GM10248 (cell line): ENCODE data around the gene ATPAF1.
"Not testable (repeated sequence)": the region's sequence is repeated elsewhere in the genome, so short reads cannot be mapped to it uniquely, and the experiment has no call there.

Experiments used
- CTCF ChIA-PET: fragments of 300-600 bp; sonication (Branson Sonifier 250); formaldehyde crosslinking; extraction: SDS; loops from one replicate; lab custom pipeline; 2021; ENCODE audit warnings: antibody characterized with exemption; lab: Yijun Ruan, JAX
- POLR2A ChIA-PET: fragments of 350-650 bp; sonication (Branson Sonifier 250); formaldehyde crosslinking; extraction: SDS; loops from one replicate; lab custom pipeline; 2020; ENCODE audit warnings: antibody characterized with exemption; lab: Yijun Ruan, JAX
- DNase-seq: peaks from one replicate; pipeline ENCODE4 v3.0.0; 2012; ENCODE audit errors: extremely low spot score
- TF ChIP-seq, protein P1 (sequence below): IDR thresholded peaks from 2 replicates; pipeline ENCODE4 v1.5.1; 2012; ENCODE audit warnings: mild to moderate bottlenecking, low read depth; ENCODE audit errors: extremely low read depth, missing control alignments, control extremely low read depth

Gene ATPAF1

DNA sequence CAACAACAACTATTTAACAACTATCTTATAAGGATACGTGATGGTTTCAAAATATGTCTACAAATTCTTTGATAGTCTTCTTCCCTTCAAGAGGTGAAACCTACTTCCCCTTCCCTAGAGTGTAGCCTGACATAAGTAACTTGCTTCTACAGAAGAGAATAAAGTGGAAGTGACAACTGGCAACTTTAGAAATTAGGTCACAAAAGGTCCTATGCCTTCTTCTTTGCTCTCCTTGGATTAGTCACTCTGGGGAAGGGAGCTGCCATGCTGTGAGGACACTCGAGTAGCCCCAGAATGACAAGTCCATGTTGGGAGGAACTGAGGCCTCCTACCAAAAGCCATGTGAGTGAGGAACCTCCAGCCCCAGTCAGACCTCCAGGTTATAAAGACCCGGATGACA is 31.5 kb upstream of the ATPAF1 start:
- ChIA-PET POLR2A (no interaction called here), CTCF (interaction anchor here (1.4 kb wide), 1 partner anchor 11 kb away, joined by 3 read pairs; no protein-coding TSS in a partner anchor)
- TF ChIP-seq, protein P1, sequence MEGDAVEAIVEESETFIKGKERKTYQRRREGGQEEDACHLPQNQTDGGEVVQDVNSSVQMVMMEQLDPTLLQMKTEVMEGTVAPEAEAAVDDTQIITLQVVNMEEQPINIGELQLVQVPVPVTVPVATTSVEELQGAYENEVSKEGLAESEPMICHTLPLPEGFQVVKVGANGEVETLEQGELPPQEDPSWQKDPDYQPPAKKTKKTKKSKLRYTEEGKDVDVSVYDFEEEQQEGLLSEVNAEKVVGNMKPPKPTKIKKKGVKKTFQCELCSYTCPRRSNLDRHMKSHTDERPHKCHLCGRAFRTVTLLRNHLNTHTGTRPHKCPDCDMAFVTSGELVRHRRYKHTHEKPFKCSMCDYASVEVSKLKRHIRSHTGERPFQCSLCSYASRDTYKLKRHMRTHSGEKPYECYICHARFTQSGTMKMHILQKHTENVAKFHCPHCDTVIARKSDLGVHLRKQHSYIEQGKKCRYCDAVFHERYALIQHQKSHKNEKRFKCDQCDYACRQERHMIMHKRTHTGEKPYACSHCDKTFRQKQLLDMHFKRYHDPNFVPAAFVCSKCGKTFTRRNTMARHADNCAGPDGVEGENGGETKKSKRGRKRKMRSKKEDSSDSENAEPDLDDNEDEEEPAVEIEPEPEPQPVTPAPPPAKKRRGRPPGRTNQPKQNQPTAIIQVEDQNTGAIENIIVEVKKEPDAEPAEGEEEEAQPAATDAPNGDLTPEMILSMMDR = no peak
- DNase-seq = no peak

DNA sequence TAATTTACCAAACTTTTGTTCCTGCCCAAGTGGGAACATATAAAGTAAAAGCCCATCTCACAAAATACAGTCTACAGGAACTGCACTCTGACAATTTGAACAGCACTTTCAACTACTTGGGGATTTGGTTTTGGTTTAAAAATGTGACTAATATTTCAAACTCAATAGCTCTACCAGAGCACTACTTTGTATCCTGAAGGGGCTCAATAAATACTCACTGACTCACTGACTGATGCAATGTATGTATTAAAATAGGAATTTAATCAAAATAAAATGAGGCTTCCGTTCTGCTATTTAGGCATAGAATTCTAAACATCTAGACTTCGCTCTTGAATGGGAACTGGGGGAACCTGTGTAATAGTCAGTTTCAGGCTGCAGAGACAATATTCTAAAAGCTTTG is 28.9 kb upstream of the ATPAF1 start:
- ChIA-PET POLR2A (interaction anchor here (0.6 kb wide), 1 partner anchor 22 kb away, joined by 3 read pairs; no protein-coding TSS in a partner anchor), CTCF (interaction anchor here (1.0 to 2.0 kb wide), 4 partner anchors 9 to 24 kb away, joined by 3 to 7 read pairs (median 3); no protein-coding TSS in a partner anchor)
- no peak for DNase-seq
- TF ChIP-seq, protein P1 = no peak

DNA sequence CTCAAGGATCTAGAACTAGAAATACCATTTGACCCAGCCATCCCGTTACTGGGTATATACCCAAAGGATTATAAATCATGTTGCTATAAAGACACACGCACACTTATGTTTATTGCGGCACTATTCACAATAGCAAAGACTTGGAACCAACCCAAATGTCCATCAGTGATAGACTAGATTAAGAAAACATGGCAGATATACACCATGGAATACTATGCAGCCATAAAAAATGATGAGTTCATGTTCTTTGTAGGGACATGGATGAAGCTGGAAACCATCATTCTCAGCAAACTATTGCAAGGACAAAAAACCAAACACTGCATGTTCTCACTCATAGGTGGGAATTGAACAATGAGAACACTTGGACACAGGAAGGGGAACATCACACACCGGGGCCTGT is 26.5 kb upstream of the ATPAF1 start:
- CTCF ChIA-PET = interaction anchor here (1.1 kb wide), 1 partner anchor 9 kb away, joined by 3 read pairs; no protein-coding TSS in a partner anchor
- POLR2A ChIA-PET, DNase-seq: not testable (repeated sequence)

DNA sequence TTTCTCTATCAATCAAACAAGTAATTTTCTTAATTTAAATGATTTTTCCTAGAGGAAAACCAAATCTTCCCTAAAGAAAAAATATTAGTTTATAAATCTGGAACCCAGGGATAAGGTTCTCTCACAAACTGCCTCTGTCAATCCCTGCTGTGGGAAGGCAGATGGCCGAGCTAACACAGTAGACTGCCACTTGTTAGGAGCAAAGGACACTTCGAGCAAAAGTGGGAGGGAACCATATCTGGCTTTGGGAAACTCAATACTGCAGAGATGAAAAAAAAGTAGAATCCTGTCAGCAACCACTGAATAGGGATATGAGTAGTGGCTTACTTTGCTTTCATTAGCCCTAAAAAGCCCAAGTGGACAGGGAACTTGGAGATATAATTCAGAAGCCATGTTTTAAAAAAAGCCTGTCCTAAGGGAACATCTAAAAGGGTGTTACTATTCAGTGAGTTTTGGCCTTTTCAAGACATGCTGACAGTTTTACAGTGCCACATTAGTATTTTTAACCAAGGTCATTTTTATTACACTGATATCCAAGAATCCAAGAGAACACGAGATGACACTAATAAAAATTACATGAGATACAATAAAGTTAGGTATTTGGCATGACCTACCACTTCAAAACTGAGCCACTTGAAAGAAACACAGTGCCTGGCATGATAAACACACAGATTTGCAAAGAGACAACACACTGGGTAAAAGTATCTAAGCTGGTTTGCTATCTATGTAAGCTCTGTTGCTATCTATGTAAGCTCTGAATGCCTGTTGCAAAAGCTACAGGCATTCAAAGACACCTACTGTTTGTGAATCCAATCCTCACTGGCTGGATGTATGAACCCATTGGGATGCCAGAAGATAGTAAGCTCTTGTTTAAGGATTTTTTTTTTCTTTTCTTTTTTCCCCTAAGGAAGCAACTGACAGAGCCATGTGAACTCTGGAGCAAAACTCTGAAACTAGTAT is 24.9 kb upstream of the ATPAF1 start:
- TF ChIP-seq, protein P1 = no peak
- no peak for DNase-seq
- POLR2A ChIA-PET = no interaction called here
- CTCF ChIA-PET = no interaction called here

DNA sequence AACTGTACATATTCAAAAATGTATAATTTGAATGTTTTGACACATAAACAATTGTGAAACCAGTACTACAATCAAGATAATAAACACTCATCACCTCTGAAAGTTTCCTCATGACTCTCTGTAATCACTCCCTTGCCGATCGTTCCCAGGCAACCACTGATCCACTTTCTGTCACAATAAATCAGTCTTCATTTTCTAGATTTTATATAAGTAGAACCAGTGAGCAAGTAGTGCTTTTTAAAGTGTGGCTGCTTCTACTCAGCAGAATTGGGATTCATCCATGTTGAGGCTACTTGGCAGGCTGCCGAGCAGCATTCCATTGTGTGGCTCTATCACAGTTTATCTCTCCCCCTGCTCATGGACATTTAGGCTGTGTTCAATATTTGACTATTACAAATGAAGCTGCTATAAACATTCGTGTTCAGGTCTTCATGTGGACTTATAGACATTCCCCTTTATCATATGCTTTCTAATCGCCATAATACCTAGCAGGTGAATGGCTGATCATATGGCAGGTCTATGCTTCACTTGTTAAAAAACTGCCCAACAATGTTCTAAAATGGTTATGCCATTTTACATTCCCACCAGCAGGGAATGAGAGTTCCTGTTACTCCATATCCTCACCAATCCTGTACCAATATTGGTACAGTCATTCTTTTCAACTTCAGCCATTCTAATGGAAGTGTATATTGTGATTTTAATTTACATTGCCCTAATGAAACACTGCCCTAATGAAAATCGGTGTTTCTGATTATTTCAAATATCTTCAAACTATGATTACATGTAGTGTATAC is 24.0 kb upstream of the ATPAF1 start:
- POLR2A ChIA-PET = no interaction called here
- no peak for DNase-seq
- CTCF ChIA-PET = no interaction called here
- TF ChIP-seq, protein P1 = no peak

DNA sequence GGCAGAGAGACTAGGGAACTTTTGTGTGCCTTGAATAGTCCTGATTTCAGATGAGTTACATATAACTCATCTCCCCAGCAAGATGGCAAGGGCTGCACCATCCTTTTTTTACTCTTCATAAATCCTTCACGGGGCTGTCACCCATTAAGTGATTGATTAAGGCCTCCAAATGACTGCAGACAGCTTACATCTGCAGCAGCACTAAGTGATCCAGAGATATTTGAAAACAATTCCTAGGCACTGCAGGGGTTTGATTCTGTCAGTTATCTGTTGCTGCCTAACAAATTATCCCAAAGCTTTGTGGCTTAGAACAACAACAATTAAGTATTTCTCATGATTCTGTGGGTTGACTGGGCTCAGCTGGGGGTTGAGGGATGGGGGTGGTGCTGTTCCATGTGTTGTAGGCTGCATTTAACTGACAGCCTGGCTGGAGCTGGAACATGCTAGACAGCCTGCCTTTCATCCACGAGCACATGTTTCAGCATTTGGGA is 22.8 kb upstream of the ATPAF1 start:
- POLR2A ChIA-PET = no interaction called here
- CTCF ChIA-PET = interaction anchor here (1.2 kb wide), 1 partner anchor 67 kb away, joined by 4 read pairs; no protein-coding TSS in a partner anchor
- TF ChIP-seq, protein P1 = no peak
- DNase-seq = no peak
